Measurements from ENCODE around the gene PDCL2.
"Not testable (repeated sequence)": the region's sequence is repeated elsewhere in the genome, so short reads cannot be mapped to it uniquely, and the experiment has no call there.

PDCL2 gene

DNA sequence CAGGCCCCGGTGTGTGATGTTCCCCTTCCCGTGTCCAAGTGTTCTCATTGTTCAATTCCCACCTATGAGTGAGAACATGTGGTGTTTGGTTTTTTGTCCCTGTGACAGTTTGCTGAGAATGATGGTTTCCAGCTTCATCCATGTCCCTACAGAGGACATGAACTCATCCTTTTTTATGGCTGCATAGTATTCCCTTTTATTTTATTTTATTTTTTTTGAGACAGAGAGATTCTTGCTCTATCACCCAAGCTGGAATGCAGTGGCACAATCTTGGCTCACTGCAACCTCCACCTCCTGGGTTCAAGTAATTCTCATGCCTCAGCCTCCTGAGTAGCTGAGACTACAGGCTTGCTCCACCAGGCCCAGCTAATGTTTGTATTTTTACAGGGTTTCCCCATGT, 9.3 kb downstream of the PDCL2 start:
- DNase-seq: not testable (repeated sequence)

- DNase-seq: no peak
Measured at GRCh38 chr4:55578341-55579010, 13.6 kb downstream of the PDCL2 start.

DNA sequence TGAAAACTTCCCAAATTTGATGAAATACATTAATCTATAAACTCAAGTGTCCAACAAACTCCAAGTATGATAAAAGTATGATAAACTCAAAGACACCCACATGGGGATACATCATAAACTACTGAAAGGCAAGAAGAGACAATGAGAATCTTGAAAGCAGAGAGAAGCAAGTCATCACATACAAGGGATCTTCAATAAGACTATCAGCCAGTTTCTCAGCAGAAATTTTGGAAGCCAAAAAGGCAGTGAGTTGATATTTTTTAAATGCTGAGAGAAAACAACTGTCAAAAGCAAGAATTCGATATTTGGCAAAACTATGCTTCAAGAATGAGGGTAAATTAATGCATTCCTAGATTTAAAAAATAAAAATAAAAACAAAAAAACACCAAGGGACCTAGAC, 16.5 kb downstream of the PDCL2 start:
- DNase-seq: no peak

- no peak for DNase-seq
Measured at GRCh38 chr4:55574252-55574651, 17.8 kb downstream of the PDCL2 start.

GRCh38 chr4:55571806-55572205, 20.2 kb downstream of the PDCL2 start:
- no peak for DNase-seq

DNA sequence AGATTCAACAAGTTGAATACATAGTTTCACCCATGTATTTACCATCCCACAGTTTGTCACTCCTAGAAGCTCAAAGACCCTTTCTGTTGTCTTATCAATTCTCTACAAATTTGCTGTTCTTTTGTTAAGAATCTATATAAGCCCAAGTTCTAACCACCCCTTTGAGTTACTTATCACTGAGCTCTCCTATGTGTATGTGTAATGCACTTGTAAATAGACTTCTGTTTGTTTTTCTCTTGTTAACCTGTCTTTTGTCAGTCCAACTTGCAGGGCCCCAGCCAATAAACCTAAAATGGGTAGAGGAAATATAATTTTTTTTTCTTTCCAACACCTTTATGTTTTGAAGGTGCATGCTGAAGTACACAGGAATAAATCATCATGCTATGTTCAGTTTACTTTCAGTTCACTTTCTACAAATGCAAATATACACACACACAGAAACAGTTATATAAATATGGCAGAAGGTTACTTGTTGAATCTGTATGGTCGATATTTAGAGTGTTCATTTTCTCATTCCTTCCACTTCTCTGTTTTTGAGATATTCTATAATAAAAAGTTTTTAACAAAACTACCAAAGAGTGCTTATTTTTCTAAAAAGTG, 23.0 kb downstream of the PDCL2 start:
- DNase-seq: no peak

DNA sequence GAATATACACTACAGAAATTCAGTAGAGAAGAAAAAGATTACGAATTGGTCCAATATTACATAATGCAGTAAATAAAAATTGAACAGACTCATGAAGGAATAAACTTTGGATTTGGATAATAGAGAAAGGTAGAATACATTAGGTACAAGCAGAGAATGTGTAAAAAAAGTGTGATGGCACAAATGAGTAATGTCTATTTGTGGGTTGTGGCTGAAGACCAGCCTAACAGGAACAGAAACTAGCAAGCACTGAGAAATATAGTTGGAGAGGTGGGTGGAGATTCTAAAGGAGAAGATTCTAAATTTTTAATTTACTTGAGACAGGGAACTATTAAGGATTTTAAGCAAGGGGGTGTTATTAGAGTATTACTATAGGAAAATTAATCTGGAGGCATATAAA, 30.2 kb downstream of the PDCL2 start:
- no peak for DNase-seq

GRCh38 chr4:55560096-55560495, 31.9 kb downstream of the PDCL2 start:
- DNase-seq: no peak

GRCh38 chr4:55554453-55555030, 37.5 kb downstream of the PDCL2 start:
- no peak for DNase-seq

DNA sequence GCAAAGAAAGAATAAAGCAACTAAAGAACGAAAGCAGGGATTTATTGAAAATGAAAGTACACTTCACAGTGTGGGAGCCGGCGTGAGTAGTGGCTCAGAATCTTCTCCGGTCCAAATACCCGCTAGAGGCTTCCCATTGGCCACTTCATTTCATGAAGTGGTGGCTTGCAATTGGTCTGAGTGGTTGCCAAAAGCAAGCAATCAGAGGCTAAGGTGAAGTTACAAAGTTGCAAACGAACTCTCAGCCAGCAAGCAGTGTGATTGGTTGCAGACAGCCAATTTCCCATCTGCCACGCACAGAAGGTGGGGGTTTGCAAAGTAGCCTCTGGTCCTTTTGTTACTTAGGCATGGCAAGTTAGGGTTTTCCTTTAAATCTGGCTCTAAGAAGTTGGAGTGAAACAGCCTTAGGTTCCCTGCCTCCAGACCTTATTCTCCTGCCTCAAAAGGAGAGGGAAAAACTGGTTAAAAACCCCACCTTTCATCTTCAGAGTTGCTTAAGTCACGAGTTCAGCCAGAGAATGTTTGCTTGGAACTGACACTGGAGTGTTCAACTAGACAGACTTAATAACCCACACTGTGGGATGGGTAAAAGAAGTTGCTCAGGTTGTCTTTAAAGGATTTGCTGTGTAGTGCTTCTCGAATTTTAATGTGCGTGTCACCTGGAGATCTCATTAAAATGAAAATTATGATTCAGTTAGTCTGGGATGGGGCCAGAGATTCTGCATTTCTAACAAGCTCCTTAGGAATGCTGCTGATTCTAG, 38.4 kb downstream of the PDCL2 start:
- peak in 2 of 14 donors; percentile 2 to 4 for DNase-seq

- DNase-seq: not testable (repeated sequence)
Measured at GRCh38 chr4:55551964-55552363, 40.1 kb downstream of the PDCL2 start.

DNA sequence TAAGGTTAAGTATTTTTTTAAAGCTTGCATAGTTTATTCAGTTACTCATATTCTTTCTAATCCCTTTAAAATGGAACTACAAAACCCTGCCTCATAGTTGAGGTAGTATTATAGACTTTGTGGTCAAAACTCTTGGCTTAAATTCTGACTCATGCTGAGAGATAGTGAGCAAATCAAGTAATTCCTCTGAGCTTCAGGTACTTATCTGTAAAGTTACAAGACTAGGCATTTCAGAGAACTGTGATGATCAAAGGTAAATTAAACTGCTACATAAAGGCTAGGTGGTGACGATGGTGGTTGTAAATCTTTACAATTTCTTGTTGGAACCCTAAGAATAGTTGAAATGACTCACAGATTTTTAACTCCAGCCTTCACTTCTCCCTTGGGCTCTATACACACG, 42.2 kb downstream of the PDCL2 start:
- DNase-seq: no peak

- no peak for DNase-seq
Measured at GRCh38 chr4:55547918-55548317, 44.1 kb downstream of the PDCL2 start.

- no peak for DNase-seq
Measured at GRCh38 chr4:55547466-55547770, 44.6 kb downstream of the PDCL2 start.

DNA sequence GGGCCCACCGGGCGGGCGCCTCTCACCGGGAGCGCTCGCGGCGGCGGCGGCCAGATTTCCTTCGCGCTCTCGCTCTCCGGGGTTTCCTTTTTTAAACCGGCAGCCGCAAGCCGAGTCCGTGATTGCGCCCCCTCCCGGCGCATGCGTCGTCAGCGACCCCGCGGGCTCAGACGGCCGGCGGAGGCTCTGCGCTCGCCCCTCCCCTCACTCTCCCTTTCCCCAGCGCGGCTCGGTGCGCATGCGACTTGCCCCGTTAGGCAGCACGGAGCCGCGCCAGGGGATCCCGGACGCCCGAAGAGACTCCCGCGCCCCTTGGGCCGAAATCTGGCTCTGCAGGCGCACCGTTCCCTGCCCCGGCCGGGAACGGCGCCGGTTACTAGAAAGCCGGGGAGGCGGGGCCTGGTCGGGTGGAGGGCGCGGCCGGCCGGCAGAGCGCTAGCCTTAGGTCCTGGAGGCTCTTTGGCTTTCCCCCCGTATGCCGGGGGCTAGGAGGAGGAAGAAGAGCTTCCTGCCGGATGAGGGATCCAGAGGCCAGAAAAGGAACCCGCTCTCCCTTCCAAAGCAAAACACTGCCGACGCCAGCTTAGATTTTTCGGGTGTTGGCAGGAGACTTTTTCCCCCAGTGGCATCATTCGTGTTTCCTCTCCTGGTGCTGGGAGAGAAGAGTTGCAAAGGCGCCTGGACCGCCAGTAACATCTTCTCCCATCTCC, 45.1 kb downstream of the PDCL2 start, which contains the start of gene CLOCK:
Gene CLOCK (minus strand): TSS at position 154 of the 710 bp plus-strand sequence. CDS start 64,124 bp downstream, outside the sequence.
- peak in 13 of 14 donors; percentile 71 to 95 (median 87) for DNase-seq

DNA sequence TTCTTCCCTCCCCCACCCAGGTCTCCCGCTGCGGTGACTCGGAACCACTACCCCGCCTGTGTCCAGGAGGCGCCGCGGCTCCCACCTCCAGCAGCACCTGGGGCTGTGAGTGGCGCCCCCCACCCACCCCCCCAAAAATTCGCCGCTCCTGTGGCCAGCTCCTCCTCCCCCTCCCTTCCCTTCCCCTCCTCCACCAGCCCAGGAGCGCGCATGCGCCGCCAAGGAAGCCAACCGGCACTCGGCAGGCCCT, 45.6 kb downstream of the PDCL2 start:
- DNase-seq: peak in 9 of 14 donors; percentile 31 to 95 (median 87)

GRCh38 chr4:55545641-55546505, 46.2 kb downstream of the PDCL2 start:
- peak in 13 of 14 donors; percentile 19 to 89 (median 79) for DNase-seq

DNA sequence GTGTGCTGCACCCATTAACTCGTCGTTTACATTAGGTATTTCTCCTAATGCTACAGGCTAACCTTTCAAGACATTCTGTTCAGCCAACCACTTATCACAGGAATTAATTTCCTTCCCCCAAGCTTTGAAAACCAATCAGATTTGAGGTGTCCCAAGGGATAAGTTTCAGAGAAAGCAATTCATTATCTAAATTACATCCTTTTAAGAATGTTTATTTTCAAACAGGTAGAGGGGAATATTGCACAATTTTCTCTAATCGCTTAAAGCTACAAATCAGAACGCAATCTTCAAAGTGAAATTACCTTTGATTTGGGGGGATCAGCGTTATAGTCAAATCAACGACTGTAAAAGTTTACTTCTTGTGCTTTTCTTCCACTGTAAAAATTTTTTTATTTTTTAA, 46.9 kb downstream of the PDCL2 start:
- peak in 1 of 14 donors; percentile 12 for DNase-seq

- no peak for DNase-seq
Measured at GRCh38 chr4:55543858-55544257, 48.2 kb downstream of the PDCL2 start.

DNA sequence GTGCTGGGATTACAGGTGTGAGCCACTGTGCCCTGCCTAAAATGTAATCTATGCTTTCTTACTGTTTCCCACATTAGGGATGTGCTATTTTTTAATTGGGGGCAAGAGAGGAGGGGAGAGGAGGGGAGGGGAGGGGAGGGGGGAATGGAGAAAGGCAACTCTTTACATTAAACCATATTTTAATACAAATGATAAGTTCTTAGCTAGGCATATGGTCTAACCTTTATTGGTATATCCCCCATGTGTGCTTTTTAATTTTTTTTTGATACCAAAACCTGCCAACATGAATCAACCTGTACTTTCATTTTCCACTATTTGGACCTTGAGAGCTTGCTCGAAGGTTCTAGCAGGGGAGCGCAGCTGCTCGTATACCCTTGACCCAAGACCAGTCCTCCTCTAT, 51.8 kb downstream of the PDCL2 start:
- no peak for DNase-seq

- DNase-seq: no peak
Measured at GRCh38 chr4:55539658-55540057, 52.4 kb downstream of the PDCL2 start.

GRCh38 chr4:55538531-55538930, 53.5 kb downstream of the PDCL2 start:
- DNase-seq: no peak

All from C1 segment of cervical spinal cord (tissue), 14 donors.